Stomach (tissue), 9 donors: ENCODE measurements around the gene SPATA18. TPM values are rescaled to one million over a fixed set of nuclear protein-coding genes. Genes with fewer than 3 reads are reported as not detected.

Experiments used
- DNase-seq, 2 donors: peaks; one replicate each; pipeline versions ENCODE4 v3.0.0 to v3.0.0-alpha.2; 2013 to 2019
- H3K27ac ChIP-seq, 5 donors: fragments of 200-600 bp in 4 of 5; sonication (generic) in 4 of 5; one replicate each; pipeline ENCODE4 v1.5.1; 2013 to 2019; ENCODE audit warnings: mild to moderate bottlenecking in 1 of 5, moderate library complexity in 1 of 5
- H3K27me3 ChIP-seq, 3 donors: fragments of 200-600 bp; sonication (generic); one replicate each; pipeline ENCODE4 v1.5.1; 2017 to 2019; ENCODE audit warnings: mixed run types in 1 of 3
- H3K36me3 ChIP-seq, 4 donors: fragments of 200-600 bp; sonication (generic); 1 replicate in 3 of 4; 2 replicates in 1 of 4; pipeline ENCODE4 v1.5.1; 2016 to 2019
- H3K4me1 ChIP-seq, 4 donors: fragments of 200-600 bp; sonication (generic); one replicate each; pipeline ENCODE4 v1.5.1; 2016 to 2019
- H3K4me3 ChIP-seq, 4 donors: fragments of 200-600 bp; sonication (generic) in 3 of 4; one replicate each; pipeline ENCODE4 v1.5.1; 2016 to 2019; ENCODE audit warnings: mild to moderate bottlenecking in 1 of 4
- H3K9me3 ChIP-seq, 4 donors: fragments of 200-600 bp; sonication (generic); one replicate each; pipeline ENCODE4 v1.5.1; 2016 to 2019
- CTCF ChIP-seq, 7 experiments: fragments of 450-650 bp in 4 of 7; fragments of 200-600 bp in 3 of 7; sonication (generic) in 3 of 7; IDR thresholded peaks; one replicate each; pipeline ENCODE4 v1.5.1; 2016 to 2019; ENCODE audit warnings: antibody characterized with exemption in 7 of 7, control low read depth in 2 of 7, mild to moderate bottlenecking in 1 of 7
- EP300 ChIP-seq: sonication (generic); formaldehyde crosslinking; IDR thresholded peaks from one replicate; pipeline ENCODE4 v1.6.1; 2017; ENCODE audit warnings: antibody characterized with exemption
- POLR2A ChIP-seq, 4 donors: fragments of 450-650 bp; IDR thresholded peaks; one replicate each; pipeline ENCODE4 v1.6.1; 2016; ENCODE audit warnings: antibody characterized with exemption in 4 of 4, control low read depth in 2 of 4, mild to moderate bottlenecking in 1 of 4, moderate library complexity in 1 of 4
- POLR2AphosphoS5 ChIP-seq, 3 donors: sonication (generic); formaldehyde crosslinking; IDR thresholded peaks; one replicate each; pipeline ENCODE4 v1.6.1; 2016; ENCODE audit warnings: antibody characterized with exemption in 3 of 3
- WGBS, 5 donors: extraction: QIAGEN DNeasy Blood & Tissue Kit in 3 of 5; methylation state at CpG; one replicate each; pipeline versions ENCODE4 v1.1.5 to v1.1.7; 2013 to 2018; 5-methylcytosine and 5-hydroxymethylcytosine counted together
- intact Hi-C: fragments of 100-400 bp; cut with DNase I; formaldehyde crosslinking; loops from one replicate; pipeline ENCODE4 v1.15.1; 2023; ENCODE audit warnings: low total_unique reads
- polyA plus RNA-seq, 3 donors: library from polyadenylated mRNA; stranded (reverse); fragments of 200-250 nt; gene quantifications; one replicate each; pipeline ENCODE4 v1.2.3, GENCODE V29; 2013
- total RNA-seq, 5 donors: library from RNA; depleted of rRNA; stranded (reverse); fragments of >200 nt; gene quantifications; one replicate each; pipeline versions ENCODE4 v1.1.0 to v1.2.3, GENCODE V29; 2014 to 2016
- donor health status: healthy with polysubstance abuse.
- donor health status: Bipolar disorder and iron deficiency.
- donor health status: healthy.

The SPATA18 gene
- total and polyA plus RNA-seq, 8 donors = 1.8 to 21.1 (median 3.9) TPM; not detected in 1

DNA sequence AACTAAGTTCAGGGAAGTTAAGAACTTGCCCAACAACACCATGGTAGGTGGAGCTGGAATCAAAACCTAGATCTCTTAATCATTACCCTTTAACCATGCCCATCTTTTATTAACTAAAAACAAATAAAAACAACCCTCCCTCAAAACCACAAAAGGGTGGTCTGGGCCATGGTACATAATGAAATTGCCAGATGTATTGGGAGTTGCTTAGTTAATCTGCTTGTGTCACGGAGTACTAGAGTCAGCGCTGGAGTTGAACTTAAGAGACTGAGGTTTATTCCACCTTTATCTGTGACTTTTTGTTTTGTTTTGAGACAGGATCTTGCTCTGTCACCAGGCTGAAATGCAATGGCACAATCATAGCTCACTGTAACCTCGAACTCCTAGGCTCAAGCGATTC is 44.2 kb upstream of the SPATA18 start:
- Histone ChIP-seq H3K36me3 (no peaks in the 10 kb centered on the region), H3K27ac (peak overlapping the region in 1 of 5 donors; percentile 53), H3K4me3 (no peak overlapping the region), H3K4me1 (no peaks in the 10 kb centered on the region), H3K9me3 (no peaks in the 10 kb centered on the region), H3K27me3 (no peaks in the 10 kb centered on the region)
- intact Hi-C loops = no loop called here
- WGBS, 5 donors = 78 to 86% (median 85%) methylated on average over 4 of the region's 4 CpGs
- TF ChIP-seq POLR2AphosphoS5 (IDR thresholded peaks at IDR 0.05) (peak in 1 of 3 donors; percentile 33), EP300 (no peak)
- no peak for DNase-seq

GRCh38 chr4:52010986-52011385 is 40.1 kb upstream of the SPATA18 start:
- 88 to 100% (median 98%) methylated on average over 2 of the region's 2 CpGs for WGBS, 5 donors
- Histone ChIP-seq H3K4me3 (no peak overlapping the region), H3K36me3 (peaks cover 0 to 3% (median 0%) of the 10 kb centered on the region in 4 donors), H3K4me1 (peaks cover 0 to 7% (median 0%) of the 10 kb centered on the region in 4 donors), H3K9me3 (no peaks in the 10 kb centered on the region), H3K27ac (no peak overlapping the region), H3K27me3 (no peaks in the 10 kb centered on the region)
- intact Hi-C loops = no loop called here
- TF ChIP-seq POLR2A (IDR thresholded peaks at IDR 0.05) = no peak
- TF ChIP-seq EP300 = no peak
- no peak for TF ChIP-seq CTCF (IDR thresholded peaks at IDR 0.05)
- TF ChIP-seq POLR2AphosphoS5 (IDR thresholded peaks at IDR 0.05) = no peak
- no peak for DNase-seq

DNA sequence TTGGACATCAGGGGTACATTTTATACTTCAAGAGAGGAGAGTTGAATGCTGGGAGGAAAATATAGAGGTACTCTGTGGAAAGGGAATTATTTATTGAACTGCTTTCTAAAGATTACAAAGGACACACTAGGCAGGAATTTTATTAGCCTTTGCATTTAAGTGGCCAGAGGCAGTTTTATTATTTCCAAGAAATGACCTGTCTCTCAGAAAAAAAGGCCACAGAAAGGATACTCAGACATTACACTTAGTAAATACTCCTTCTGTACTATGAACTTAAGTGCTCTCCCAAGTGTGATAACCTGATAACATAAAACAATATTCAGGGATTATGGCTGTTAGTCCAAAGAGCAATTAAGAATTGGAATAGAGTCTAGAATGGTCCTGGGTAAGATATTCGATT is 38.5 kb upstream of the SPATA18 start:
- intact Hi-C loops = no loop called here
- Histone ChIP-seq H3K4me3 (no peak overlapping the region), H3K27me3 (no peaks in the 10 kb centered on the region), H3K27ac (no peak overlapping the region), H3K9me3 (no peaks in the 10 kb centered on the region), H3K36me3 (peaks cover 0 to 3% (median 0%) of the 10 kb centered on the region in 4 donors), H3K4me1 (peaks cover 0 to 7% (median 0%) of the 10 kb centered on the region in 4 donors)
- TF ChIP-seq POLR2AphosphoS5 (IDR thresholded peaks at IDR 0.05) (no peak), CTCF (IDR thresholded peaks at IDR 0.05) (no peak)
- 34 to 69% (median 51%) methylated on average over 1 of the region's 1 CpG for WGBS, 5 donors
- DNase-seq = no peak

- no peak for TF ChIP-seq EP300
- TF ChIP-seq POLR2AphosphoS5 (IDR thresholded peaks at IDR 0.05) = no peak
- TF ChIP-seq POLR2A (IDR thresholded peaks at IDR 0.05) = no peak
- no peak for DNase-seq
- H3K4me1 ChIP-seq = peaks cover 0 to 7% (median 0%) of the 10 kb centered on the region in 4 donors
- WGBS, 5 donors = 35 to 61% (median 47%) methylated on average over 1 of the region's 1 CpG
- H3K27me3 ChIP-seq = no peaks in the 10 kb centered on the region
- H3K36me3 ChIP-seq = peaks cover 0 to 3% (median 0%) of the 10 kb centered on the region in 4 donors
- H3K4me3 ChIP-seq = no peak overlapping the region
- intact Hi-C loops = no loop called here
- no peaks in the 10 kb centered on the region for H3K9me3 ChIP-seq
- no peak overlapping the region for H3K27ac ChIP-seq
Measured at GRCh38 chr4:52014903-52015302, 36.2 kb upstream of the SPATA18 start.

DNA sequence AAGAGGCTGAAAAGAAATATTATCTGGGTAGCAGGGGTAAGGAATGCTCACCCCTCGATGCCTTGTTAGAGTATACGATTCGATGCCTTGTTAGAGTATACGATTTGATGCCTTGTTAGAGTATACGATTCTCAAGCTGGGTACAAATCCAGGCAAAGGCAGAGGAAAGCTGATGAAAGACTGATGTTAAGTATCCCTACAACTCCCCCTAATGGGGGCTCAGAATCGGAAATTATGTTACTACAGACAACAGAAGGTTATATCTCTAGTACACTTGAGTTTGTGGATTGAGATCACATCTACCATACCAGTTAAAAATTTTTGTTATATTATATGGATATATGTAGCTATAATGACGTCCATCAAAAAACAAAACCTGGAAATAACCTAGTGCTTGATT is 35.7 kb upstream of the SPATA18 start:
- Histone ChIP-seq H3K27me3 (no peaks in the 10 kb centered on the region), H3K4me3 (no peak overlapping the region), H3K4me1 (peaks cover 0 to 11% (median 0%) of the 10 kb centered on the region in 4 donors), H3K36me3 (peaks cover 0 to 3% (median 0%) of the 10 kb centered on the region in 4 donors), H3K9me3 (no peaks in the 10 kb centered on the region), H3K27ac (no peak overlapping the region)
- intact Hi-C loops = no loop called here
- DNase-seq = peak in 1 of 2 donors; percentile 24
- 76 to 83% (median 81%) methylated on average over 7 of the region's 7 CpGs for WGBS, 5 donors
- no peak for TF ChIP-seq POLR2AphosphoS5 (IDR thresholded peaks at IDR 0.05)
- TF ChIP-seq POLR2A (IDR thresholded peaks at IDR 0.05) = no peak
- TF ChIP-seq CTCF (IDR thresholded peaks at IDR 0.05) = no peak
- TF ChIP-seq EP300 = no peak
